HepG2 (cell line): ENCODE data around the gene TTC17. TPM values are rescaled to one million over a fixed set of nuclear protein-coding genes. Genes with fewer than 3 reads are reported as not detected.

Experiments
- ATAC-seq: fragments of 200-7000 bp; cut with Tn5 transposase; 3 replicates; pipeline ENCODE4 v1.9.1; 2020; ENCODE audit warnings: mild to moderate bottlenecking, moderate library complexity
- BruUV-seq: library from RNA; stranded (reverse); fragments of 400-500 nt; replicated peaks from 2 replicates; lab custom pipeline; 2021; lab: Mats Ljungman, UMichigan
- CTCF ChIA-PET: fragments of 300-600 bp; formaldehyde crosslinking; extraction: SDS; loops from one replicate; lab custom pipeline; 2021; ENCODE audit warnings: low total read pairs, inconsistent platforms, low intra/inter-chr PET ratio; lab: Yijun Ruan, JAX
- POLR2A ChIA-PET: fragments of 350-600 bp; sonication (Branson Sonifier 250); formaldehyde crosslinking; loops from one replicate; lab custom pipeline; 2020; ENCODE audit warnings: antibody characterized with exemption, inconsistent platforms; lab: Yijun Ruan, JAX
- DNase-seq: peaks from one replicate; pipeline ENCODE4 v3.0.0-alpha.2; 2015; ENCODE audit warnings: low spot score
- FAIRE-seq: peaks from 3 replicates; lab custom pipeline; 2011; peaks lifted over from hg19 to GRCh38; lab: Jason Lieb, UNC
- H2AFZ ChIP-seq: one replicate; pipeline ENCODE4 v1.6.1; 2011; ENCODE audit warnings: low read length, inconsistent platforms
- H3K27ac ChIP-seq: fragments of 300-600 bp; 3 replicates; pipeline ENCODE4 v1.8.0; 2011; ENCODE audit warnings: mixed run types, mild to moderate bottlenecking, mixed read lengths, low read length, inconsistent platforms; ENCODE audit not compliant: insufficient read depth; ENCODE audit errors: extremely low read length
- H3K27me3 ChIP-seq, 2 experiments: fragments of 200-600 bp in 1 of 2; 2 replicates in 1 of 2; 3 replicates in 1 of 2; pipeline versions ENCODE4 v1.6.0 to v1.8.0; 2011; ENCODE audit warnings: low read length in 2 of 2, mild to moderate bottlenecking in 2 of 2, moderate library complexity in 2 of 2, inconsistent platforms in 1 of 2; ENCODE audit not compliant: insufficient read depth in 2 of 2, control insufficient read depth in 1 of 2
- H3K36me3 ChIP-seq, 2 experiments: fragments of 200-600 bp in 1 of 2; replicated peaks in 1 of 2; 2 replicates in 1 of 2; 3 replicates in 1 of 2; pipeline versions ENCODE4 v1.5.1 to v1.8.0; 2011; ENCODE audit warnings: low read length in 2 of 2, inconsistent platforms in 1 of 2; ENCODE audit not compliant: insufficient read depth in 2 of 2, control insufficient read depth in 1 of 2
- H3K4me1 ChIP-seq: 2 replicates; pipeline ENCODE4 v1.5.1; 2012; ENCODE audit warnings: low read length, inconsistent platforms; ENCODE audit not compliant: insufficient read depth
- H3K4me2 ChIP-seq: 2 replicates; pipeline ENCODE4 v1.6.0; 2011; ENCODE audit warnings: low read depth, low read length, inconsistent platforms
- H3K4me3 ChIP-seq, 3 experiments: fragments of 200-600 bp in 1 of 3; sonication (generic), shearing (Covaris generic) in 1 of 3; replicated peaks in 1 of 3; 2 replicates each; pipeline ENCODE4 v1.5.1; 2011 to 2016; ENCODE audit warnings: low read length in 3 of 3, inconsistent platforms in 2 of 3, low read depth in 2 of 3, mild to moderate bottlenecking in 2 of 3, control low read depth in 1 of 3, mixed read lengths in 1 of 3; ENCODE audit not compliant: insufficient read depth in 1 of 3
- H3K79me2 ChIP-seq: one replicate; pipeline ENCODE4 v1.6.1; 2011; ENCODE audit warnings: low read length, inconsistent platforms; ENCODE audit not compliant: insufficient read depth
- H3K9ac ChIP-seq: 2 replicates; pipeline ENCODE4 v1.6.0; 2011; ENCODE audit warnings: mild to moderate bottlenecking, low read depth, low read length, inconsistent platforms; ENCODE audit not compliant: insufficient read depth
- H3K9me3 ChIP-seq: 2 replicates; pipeline ENCODE4 v1.5.1; 2012; ENCODE audit warnings: mild to moderate bottlenecking, low read length
- H4K20me1 ChIP-seq: 2 replicates; pipeline ENCODE4 v1.6.0; 2011; ENCODE audit warnings: inconsistent platforms, mild to moderate bottlenecking, low read length, moderate library complexity; ENCODE audit not compliant: insufficient read depth
- ARID4A ChIP-seq: sonication (generic); formaldehyde crosslinking; IDR thresholded peaks from 2 replicates; pipeline ENCODE4 v1.5.0; 2020; ENCODE audit warnings: mild to moderate bottlenecking, missing genetic modification reagents, borderline replicate concordance
- FOXO4 ChIP-seq: sonication (generic); formaldehyde crosslinking; conservative IDR thresholded peaks from 2 replicates; pipeline ENCODE4 v1.8.1; 2023; ENCODE audit warnings: missing genetic modification reagents
- HNF4G ChIP-seq, 2 experiments: sonication (generic) in 1 of 2; formaldehyde crosslinking in 1 of 2; IDR thresholded peaks; 2 replicates each; pipeline versions ENCODE4 v1.4.0 to v1.6.1; 2011 to 2020; ENCODE audit warnings: borderline replicate concordance in 2 of 2, low read depth in 2 of 2, mild to moderate bottlenecking in 2 of 2, low read length in 1 of 2, missing genetic modification reagents in 1 of 2, moderate library complexity in 1 of 2
- MTF2 ChIP-seq: sonication (generic); formaldehyde crosslinking; IDR thresholded peaks from 2 replicates; pipeline ENCODE4 v1.5.0; 2020; ENCODE audit warnings: missing genetic modification reagents, borderline replicate concordance
- NR2F1 ChIP-seq, 2 experiments: fragments of 450-650 bp in 1 of 2; formaldehyde crosslinking in 1 of 2; IDR thresholded peaks; 2 replicates each; pipeline versions ENCODE4 v1.5.0 to v1.6.1; 2016 to 2020; ENCODE audit warnings: mild to moderate bottlenecking in 1 of 2, missing compliant biosample characterization in 1 of 2, missing genetic modification reagents in 1 of 2, moderate library complexity in 1 of 2
- THAP8 ChIP-seq: sonication (generic); formaldehyde crosslinking; IDR thresholded peaks from 2 replicates; pipeline ENCODE4 v1.5.1; 2020; ENCODE audit warnings: missing genetic modification reagents, mild to moderate bottlenecking, borderline replicate concordance
- ZBTB1 ChIP-seq: sonication (generic); formaldehyde crosslinking; IDR thresholded peaks from 2 replicates; pipeline ENCODE4 v1.4.0; 2020; ENCODE audit warnings: missing genetic modification reagents, borderline replicate concordance
- ZFP1 ChIP-seq: IDR thresholded peaks from 2 replicates; pipeline ENCODE4 v1.6.1; 2016
- ZSCAN12 ChIP-seq: sonication (generic); formaldehyde crosslinking; IDR thresholded peaks from 2 replicates; pipeline ENCODE4 v1.9.0; 2021; ENCODE audit warnings: mild to moderate bottlenecking, missing genetic modification reagents
- WGBS: methylation state at CpG from one replicate; pipeline ENCODE4 v1.1.6; 2017; ENCODE audit warnings: low lambda C conversion rate; 5-methylcytosine and 5-hydroxymethylcytosine counted together
- in situ Hi-C: cut with HindIII; loops from 2 replicates; pipeline ENCODE4 v1.10.0; 2017; ENCODE audit warnings: low pct_unique_long_range_greater_than_20kb; ENCODE audit not compliant: extremely low pct_ligation_motif_present
- intact Hi-C: fragments of 100-400 bp; cut with micrococcal nuclease; formaldehyde crosslinking; loops from one replicate; pipeline ENCODE4 v1.10.0; 2022; ENCODE audit not compliant: unreplicated experiment
- polyA plus RNA-seq, 8 experiments: library from polyadenylated mRNA; depleted of rRNA in 3 of 8; stranded (reverse) in 7 of 8; unstranded in 1 of 8; fragments of >200 nt; fragmentation: Illumina TruSeq in 4 of 8; extraction: Trizol in 4 of 8; gene quantifications; 2 replicates each; pipeline versions ENCODE4 v1.2.1 to v1.2.3, GENCODE V29; 2011 to 2016; ENCODE audit warnings: low read depth in 4 of 8, missing spikeins in 1 of 8, mixed read lengths in 1 of 8; ENCODE audit not compliant: insufficient read depth in 1 of 8
- total RNA-seq, 5 experiments: library from RNA; depleted of rRNA; stranded (reverse); fragments of >200 nt; fragmentation: Illumina TruSeq; extraction: Trizol; gene quantifications; 2 replicates each; pipeline ENCODE4 v1.2.3, GENCODE V29; 2016; ENCODE audit warnings: low read depth in 1 of 5

TTC17 gene
- total and polyA plus RNA-seq, 2 of the 13 experiments (the other 11 are each of a cell fraction or from before 2014, with no cell fraction given), result 55.9 to 99.7 TPM

GRCh38 chr11:43497144-43497543, 138.4 kb downstream of the TTC17 start:
- Histone ChIP-seq H3K27me3 (no peaks in the 10 kb centered on the region; a peak in 1 of 5 replicates), H3K4me1 (peaks cover 11% of the 10 kb centered on the region), H3K27ac (no peak overlapping the region), H2AFZ (no peak overlapping the region), H3K4me3 (no peak overlapping the region), H3K79me2 (no peaks in the 10 kb centered on the region), H3K9me3 (no peaks in the 10 kb centered on the region), H4K20me1 (no peaks in the 10 kb centered on the region), H3K36me3 (peaks cover 2 to 20% of the 10 kb centered on the region in 2 experiments), H3K9ac (no peak overlapping the region), H3K4me2 (no peak overlapping the region)
- CTCF ChIA-PET, result no interaction called here
- DNase-seq (peak; percentile 12), FAIRE-seq (no peak), ATAC-seq (peak; percentile 73)
- peak; percentile 28; the same call in 1 of the 2 replicates for TF ChIP-seq HNF4G (IDR thresholded peaks at IDR 0.05; ENCODE audit: borderline replicate concordance, low read depth, low read length)
- no peak for TF ChIP-seq HNF4G (CRISPR knock-in tag; IDR thresholded peaks at IDR 0.05; ENCODE audit: borderline replicate concordance, low read depth)
- TF ChIP-seq ZSCAN12 (CRISPR knock-in tag), result no peak
- peak in 1 of 2 experiments; percentile 18; a peak in 1 of 4 replicates for TF ChIP-seq NR2F1 (CRISPR knock-in tag; IDR thresholded peaks at IDR 0.05)
- TF ChIP-seq MTF2 (CRISPR knock-in tag), result no peak
- no peak for TF ChIP-seq FOXO4 (CRISPR knock-in tag)
- TF ChIP-seq ARID4A, result no peak
- TF ChIP-seq ZFP1 (CRISPR knock-in tag), result peak; percentile 66; the same call in 1 of the 2 replicates
- TF ChIP-seq ZBTB1 (CRISPR knock-in tag), result no peak
- TF ChIP-seq THAP8 (CRISPR knock-in tag), result no peak
- in situ Hi-C loops, result no loop called here
- intact Hi-C loops, result no loop called here
- no TSS peak for BruUV-seq
- WGBS, result 40% methylated on average over 1 of the region's 1 CpG
- POLR2A ChIA-PET, result no interaction called here
